ENCODE results near the gene NBDY.
"Not testable (repeated sequence)": the region's sequence is repeated elsewhere in the genome, so short reads cannot be mapped to it uniquely, and the experiment has no call there.

The NBDY gene, protein sequence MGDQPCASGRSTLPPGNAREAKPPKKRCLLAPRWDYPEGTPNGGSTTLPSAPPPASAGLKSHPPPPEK

DNA sequence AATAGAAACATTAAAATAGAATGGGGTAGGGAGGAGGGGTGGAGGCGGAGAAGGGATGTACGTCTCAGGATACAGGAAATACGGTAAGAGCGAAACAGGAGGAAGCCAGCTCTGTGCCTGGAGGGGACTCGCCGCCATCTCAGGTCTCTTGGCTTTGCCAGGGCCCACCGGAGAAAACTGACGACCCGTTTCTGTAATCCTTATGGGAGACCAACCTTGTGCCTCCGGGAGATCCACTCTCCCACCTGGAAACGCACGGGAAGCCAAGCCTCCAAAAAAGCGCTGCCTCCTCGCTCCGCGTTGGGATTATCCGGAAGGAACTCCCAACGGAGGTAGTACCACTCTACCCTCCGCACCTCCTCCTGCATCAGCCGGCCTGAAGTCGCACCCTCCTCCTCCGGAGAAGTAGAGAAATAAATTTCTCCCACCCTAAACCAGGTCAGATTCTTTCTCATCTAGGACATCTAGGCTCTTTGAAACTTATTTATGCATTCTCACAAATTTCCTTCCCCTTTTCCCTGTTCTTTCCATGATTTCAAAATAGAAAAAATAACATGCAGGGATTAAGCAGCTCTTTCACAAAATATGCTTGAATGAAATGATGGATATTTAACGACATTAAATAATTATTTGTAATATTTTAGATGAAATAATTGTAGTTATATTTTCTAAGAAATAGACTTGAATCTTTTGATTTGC, at the start of gene NBDY:
NBDY (plus strand) TSS at position 92 of the 699 bp plus-strand sequence; CDS start at position 203, 111 bp downstream.
- DNase-seq (ENCODE audit: insufficient read length, low spot score) (peak; percentile 6), FAIRE-seq (peak; percentile 79)

DNA sequence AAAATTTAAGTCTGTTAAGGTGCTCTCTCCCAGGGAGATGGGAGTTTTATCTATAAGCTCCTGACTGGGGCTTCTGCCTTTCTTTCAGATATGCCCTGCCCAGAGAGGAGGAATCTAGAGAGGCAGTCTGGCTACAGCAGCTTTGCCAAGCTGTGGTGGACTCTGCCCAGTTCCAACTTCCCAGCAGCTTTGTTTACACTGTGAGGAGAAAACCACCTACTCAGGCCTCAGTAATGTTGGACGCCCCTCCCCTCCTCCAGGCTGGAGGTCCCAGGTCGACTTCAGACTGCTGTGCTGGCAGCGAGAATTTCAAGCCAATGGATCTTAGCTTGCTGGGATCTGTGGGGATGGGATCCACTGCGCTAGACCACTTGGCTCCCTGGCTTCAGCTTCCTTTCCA, 24.5 kb upstream of the NBDY start:
- DNase-seq (ENCODE audit: insufficient read length, low spot score); FAIRE-seq: not testable (repeated sequence)

DNA sequence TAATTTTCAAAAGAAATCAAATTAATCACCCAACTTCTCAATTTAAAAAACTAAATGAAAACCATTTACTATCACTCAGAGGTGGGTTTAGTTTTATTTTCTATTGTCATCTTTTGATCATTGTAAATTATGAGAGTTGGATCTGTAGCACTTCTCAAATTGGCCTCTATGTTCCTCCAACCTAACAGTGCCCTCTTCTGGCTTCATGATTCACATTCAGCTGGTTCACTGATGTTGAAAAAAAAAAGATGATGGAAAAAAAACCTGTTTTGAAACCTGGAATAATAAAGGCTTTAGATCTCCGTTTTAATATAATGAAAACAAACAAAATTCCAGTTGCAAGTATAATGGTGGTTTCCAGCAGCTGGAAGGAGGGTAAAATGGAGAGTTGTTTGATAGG, 2.4 kb upstream of the NBDY start:
- peak; percentile 82 for FAIRE-seq
- no peak for DNase-seq (ENCODE audit: insufficient read length, low spot score)

DNA sequence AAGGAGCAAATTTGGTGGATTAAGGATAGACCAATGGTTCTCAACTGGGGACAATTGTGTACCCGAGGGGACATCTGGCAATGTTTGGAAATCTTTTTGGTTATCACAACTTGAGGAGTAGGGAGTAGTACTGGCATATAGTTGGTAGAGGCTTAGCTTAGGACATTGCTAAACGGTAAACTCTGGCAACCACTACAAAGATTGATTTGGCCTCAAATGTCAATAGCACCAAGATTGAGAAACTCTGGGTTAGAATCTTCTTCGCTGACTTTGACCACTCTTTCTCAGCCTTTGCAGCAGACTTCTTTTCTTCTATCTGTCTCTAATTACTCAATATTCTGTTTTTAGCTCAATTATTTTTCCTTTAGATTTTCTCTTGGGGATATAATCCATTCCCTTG, 1.5 kb upstream of the NBDY start:
- FAIRE-seq (no peak), DNase-seq (ENCODE audit: insufficient read length, low spot score) (no peak)

DNA sequence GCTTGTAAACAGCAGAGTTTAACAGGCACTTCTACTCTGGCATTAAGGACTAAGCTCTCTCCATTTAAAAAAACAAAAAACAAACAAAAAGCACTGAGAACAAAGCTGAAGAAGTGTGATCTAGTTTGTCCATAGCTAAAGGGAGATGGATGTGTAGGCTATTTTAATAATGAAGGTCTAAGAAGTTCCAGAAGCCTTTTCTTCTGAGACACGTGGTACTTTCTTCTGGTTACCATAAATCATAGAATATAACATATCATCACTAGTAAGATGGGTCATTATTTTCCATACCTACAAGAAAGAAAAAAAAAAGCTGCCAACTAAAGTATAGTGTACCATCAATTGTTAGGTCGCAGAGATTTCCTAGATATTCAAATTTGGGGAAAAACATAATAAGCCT, 722 bp upstream of the NBDY start:
- peak; percentile 83 for FAIRE-seq
- DNase-seq (ENCODE audit: insufficient read length, low spot score), result no peak

DNA sequence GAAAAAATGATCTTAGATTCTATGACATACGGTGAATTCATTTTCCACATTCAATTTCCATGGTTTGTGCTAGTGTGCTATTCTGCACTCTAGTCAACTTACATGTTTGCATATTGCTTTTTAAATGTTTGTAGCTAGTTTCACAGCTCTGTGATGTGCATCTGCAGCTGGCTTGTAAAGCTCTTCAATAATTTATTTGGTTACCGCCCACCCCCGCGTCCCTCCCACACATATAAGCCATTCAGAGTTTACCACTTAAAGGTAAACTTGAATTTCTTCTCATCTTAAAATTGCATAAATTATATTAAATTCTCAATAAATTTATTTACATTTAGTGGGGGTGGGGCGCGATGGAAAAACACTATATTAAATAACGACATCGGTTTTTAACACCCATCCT, 291 bp upstream of the NBDY start:
- DNase-seq (ENCODE audit: insufficient read length, low spot score) (no peak), FAIRE-seq (no peak)

DNA sequence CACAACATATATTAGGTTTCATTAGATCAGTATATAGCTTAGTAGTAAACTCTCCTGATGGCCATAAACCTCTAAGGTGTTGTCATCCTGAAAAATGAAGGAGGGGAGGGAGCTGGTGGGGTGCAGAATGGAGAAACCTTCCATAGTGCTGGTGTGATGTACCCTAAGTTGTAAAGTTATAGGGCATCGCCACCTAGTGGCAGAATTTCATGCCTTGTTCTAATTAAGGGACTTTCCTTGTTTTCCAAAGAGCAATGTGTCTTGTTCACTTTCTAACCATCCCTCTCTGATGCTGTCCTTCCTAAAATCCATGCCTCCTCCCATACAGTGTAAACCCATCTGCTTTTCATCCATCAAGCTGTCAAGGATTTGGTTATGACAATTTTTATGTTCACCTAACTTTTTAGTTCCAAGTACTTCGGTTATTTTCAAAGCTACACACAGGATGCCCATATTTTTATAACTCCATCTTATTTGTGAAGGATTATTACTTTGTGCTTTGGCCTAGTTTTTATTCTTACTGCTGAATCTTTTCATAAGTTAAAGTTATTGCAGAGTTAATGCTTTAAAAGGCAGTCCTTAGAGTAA, 4.5 kb downstream of the NBDY start:
- no peak for DNase-seq (ENCODE audit: insufficient read length, low spot score)
- FAIRE-seq, result peak; percentile 94

DNA sequence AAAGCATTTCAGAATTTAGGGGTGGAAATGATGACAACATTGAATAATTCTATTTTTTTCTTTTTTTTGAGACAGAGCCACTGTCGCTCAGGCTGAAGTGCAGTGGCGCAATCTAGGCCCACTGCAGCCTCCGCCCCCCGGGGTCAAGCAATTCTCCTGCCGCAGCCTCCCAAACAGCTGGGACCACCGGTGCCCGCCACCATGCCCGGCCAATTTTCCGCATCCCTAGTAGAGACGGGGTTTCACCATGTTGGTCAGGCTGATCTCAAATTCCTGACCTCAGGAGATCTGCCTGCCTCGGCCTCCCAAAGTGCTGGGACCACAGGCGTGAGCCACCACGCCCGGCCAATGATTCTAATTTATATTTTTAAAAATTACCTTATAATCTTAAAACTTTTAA, 7.2 kb downstream of the NBDY start:
- FAIRE-seq, result no peak
- no peak for DNase-seq (ENCODE audit: insufficient read length, low spot score)

DNA sequence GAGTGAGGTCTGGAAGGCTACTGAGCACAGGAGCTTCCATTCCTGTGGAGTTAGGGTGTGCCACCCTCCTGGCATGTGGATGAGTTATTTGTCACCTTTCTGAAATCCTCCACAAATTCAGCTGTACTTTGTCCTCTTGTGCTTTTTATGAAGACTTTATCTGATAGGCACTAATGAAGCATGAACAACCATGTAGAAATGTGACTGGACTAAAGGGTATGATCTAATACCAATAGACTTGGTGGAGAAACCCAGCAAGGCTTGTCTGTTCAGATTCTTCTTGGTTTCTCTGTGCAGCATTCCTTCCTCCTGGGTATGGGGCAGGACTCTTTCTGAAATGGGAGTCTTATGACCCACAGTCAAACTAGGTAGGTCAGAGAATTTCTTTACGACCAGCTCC, 9.6 kb downstream of the NBDY start:
- FAIRE-seq (no peak), DNase-seq (ENCODE audit: insufficient read length, low spot score) (no peak)

DNA sequence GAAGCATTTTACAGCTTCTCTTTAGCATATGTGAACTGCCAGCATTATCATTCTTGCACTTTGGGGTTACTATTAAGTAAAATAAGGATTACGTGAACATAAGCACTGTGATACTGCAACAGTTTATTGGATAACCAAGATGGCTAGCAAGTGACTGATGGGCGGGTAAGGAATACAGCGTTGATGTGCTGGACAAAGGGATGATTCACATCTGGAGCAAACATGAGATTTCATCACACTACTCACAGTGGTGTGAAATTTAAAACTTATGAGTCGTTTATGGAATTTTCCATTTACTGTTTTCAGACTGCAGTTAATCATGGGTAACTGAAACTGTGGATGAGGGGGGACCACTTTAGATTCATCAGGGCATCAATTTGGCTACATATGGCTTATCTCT, 16.0 kb downstream of the NBDY start:
- FAIRE-seq, result no peak
- DNase-seq (ENCODE audit: insufficient read length, low spot score), result no peak

DNA sequence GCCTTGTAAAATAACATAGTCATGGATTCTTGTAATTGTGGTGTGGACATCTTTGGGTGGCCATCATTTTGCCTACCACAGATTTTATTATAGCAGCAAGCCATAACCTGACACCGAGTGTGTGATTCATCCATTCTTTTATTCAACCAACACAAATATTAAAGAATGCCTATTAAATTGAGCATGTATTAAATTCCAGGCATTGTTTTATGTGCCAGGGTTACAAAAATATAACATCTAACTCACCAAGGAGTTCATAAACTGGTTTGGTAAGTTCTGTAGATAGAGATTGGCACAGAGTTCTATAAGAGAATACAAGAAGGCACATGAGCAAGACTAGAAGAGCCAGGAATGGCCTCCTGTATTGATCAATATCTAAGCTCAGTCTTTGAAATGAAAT, 18.0 kb downstream of the NBDY start:
- no peak for FAIRE-seq
- no peak for DNase-seq (ENCODE audit: insufficient read length, low spot score)

DNA sequence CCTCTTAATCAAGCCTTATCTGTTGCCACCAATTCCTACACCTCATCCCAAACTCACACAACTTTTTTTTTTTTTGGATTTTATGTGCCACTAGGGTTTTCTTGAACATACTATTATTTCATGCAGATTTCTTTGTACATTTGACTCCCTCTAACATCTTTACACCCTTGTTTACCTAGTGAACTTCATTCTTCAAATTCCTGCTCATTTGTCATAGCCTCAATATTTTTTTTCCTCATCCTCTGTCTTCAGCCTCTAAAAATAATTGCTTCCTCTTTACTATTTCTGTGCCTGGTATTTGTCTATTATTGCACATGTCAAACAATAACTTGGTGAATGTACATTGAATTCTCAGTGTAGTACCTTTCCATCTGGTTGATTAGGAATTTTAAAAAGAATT, 22.0 kb downstream of the NBDY start:
- FAIRE-seq, result no peak

DNA sequence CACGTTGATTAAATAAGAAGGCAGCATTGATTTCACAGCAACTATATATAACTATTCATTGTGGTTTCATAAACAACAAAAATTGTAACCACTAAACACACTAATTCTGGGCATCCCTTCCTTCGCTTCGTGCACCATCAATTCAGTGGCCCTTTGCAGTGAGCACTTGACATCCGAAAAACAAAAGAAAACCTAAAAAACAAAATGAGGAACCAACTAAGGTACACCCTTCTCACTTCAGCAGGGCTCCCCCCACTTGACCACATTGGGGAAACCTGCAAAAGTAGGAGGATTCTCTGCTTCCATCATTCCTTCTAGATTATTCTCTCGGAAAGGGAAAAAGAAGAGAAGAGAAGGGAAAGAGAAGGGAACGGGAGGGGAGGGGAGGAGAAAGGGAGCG, 28.3 kb downstream of the NBDY start:
- DNase-seq (ENCODE audit: insufficient read length, low spot score) (no peak), FAIRE-seq (peak; percentile 76)

More for the DNA sequence above, 22.0 kb downstream of the NBDY start:
- DNase-seq (ENCODE audit: insufficient read length, low spot score), result no peak

DNA sequence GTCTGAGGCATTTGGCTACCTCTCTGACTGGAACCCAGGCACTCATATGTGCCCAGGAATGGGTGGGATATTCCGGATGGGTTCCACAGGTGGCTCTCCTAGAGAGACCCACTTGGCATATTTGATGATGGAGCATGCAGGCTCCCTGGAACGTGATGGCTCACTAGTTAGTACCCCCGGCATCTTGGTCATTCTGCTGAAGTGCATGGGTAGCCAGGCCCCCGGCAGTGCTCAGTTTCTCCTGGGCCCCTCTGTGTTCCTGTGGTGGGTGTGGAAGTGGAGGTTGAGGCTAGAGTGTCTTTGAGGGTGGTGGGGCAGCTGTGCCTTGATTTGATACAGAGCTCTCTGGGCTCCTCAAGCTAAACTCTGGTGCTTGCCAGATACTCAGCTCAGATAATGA, 29.4 kb downstream of the NBDY start:
- DNase-seq (ENCODE audit: insufficient read length, low spot score) (no peak), FAIRE-seq (no peak)

DNA sequence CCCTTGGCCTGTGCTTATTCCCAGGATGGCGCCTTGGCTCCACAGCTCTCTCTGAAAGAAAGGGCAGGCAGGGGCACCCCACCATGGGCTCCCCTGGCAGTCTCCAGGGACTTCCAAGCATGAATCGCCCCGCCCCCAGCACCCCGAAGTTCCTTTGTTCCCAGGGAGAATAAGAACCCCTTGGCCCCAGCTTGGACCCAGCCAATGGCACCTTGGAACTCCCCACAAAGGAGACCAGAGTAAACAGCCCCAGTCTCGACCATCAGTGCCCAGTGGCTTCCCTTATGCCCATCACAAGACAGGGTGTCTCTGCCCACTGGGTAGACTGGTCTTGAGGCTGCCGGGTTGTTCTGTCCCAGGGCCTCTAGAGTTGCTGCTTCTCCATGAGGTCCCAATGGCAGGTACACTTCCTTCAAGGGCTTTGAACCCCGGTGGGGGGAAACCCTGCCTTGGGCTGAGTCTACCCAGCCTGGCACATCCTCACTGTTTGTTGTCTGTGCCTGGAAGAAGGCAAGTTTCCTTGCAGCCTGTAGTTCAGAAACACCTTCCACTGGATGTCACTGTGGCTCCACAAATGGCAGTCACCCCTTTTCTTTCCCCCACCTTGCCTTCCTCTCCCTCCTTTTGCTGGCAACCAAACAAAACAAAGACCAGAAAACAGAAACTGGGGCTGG, 30.8 kb downstream of the NBDY start:
- DNase-seq (ENCODE audit: insufficient read length, low spot score), result no peak
- no peak for FAIRE-seq

DNA sequence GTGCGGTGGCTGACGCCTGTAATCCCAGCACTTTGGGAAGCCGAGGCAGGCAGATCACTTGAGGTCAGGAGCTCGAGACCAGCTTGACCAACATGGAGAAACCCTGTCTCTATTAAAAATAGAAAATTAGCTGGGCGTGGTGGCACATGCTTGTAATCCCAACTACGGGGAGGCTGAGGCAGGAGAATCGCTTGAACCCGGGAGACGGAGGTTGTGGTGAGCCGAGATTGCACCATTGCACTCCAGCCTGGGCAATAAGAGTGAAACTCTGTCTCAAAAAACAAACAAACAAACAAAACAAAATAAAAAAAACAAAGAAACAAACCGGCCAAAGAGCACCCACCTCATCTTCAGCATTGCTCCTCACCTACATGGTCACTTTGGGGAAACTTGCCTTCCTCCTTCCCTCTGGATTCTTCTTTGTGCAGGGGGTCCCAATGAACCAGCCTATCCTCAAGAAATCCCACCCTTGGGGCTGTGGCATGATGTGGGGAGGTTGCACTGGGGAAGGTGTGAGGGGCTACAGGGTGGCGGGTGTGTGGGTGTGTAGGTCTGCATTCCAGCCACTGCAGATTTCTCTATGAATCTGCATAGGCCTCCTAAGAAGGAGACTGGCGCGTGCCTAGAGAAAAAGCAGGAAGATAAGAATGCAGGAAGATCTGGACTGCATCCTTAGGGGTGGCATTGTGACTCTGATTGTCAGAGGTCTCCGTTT, 31.5 kb downstream of the NBDY start:
- DNase-seq (ENCODE audit: insufficient read length, low spot score); FAIRE-seq: not testable (repeated sequence)

DNA sequence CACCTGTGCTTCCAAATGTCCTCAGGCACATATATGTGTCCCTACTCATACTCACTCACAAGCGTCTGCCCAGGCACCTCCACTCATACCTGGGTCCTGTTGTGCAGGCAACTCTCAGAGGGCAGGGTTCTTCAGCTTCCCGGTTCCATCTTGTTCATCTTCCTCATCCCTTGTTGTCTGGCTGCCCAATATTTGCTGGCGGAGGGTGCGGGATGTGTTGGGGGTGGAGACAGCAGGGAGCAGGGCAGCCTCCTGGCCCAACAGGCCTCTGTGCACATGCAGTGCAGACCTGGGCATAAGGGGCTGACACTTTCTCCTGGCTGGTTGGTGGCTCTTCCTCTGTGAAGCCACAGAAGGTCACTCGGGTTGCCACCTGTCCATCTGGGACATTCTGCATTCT, 32.1 kb downstream of the NBDY start:
- FAIRE-seq (no peak), DNase-seq (ENCODE audit: insufficient read length, low spot score) (no peak)

DNA sequence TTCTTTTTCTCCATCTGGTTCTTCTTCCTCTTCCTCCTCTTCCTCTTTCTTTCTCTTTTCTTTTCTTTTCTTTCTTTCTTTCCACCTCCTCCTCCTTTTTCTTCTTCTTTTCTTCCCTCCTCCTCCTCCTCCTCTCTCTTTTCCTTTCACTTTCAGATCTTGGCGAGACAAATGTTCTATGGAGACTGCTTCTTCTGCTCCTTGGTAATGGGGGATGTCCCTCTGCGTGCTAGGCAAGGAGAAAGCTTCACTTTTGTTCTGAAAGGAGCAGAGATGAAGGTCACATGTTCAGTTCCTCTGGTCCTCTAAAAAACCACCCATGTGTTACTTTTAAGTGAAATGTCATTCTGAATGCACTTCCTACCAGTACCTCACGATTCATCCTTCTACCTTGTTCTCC, 33.2 kb downstream of the NBDY start:
- FAIRE-seq (peak; percentile 84), DNase-seq (ENCODE audit: insufficient read length, low spot score) (no peak)

DNA sequence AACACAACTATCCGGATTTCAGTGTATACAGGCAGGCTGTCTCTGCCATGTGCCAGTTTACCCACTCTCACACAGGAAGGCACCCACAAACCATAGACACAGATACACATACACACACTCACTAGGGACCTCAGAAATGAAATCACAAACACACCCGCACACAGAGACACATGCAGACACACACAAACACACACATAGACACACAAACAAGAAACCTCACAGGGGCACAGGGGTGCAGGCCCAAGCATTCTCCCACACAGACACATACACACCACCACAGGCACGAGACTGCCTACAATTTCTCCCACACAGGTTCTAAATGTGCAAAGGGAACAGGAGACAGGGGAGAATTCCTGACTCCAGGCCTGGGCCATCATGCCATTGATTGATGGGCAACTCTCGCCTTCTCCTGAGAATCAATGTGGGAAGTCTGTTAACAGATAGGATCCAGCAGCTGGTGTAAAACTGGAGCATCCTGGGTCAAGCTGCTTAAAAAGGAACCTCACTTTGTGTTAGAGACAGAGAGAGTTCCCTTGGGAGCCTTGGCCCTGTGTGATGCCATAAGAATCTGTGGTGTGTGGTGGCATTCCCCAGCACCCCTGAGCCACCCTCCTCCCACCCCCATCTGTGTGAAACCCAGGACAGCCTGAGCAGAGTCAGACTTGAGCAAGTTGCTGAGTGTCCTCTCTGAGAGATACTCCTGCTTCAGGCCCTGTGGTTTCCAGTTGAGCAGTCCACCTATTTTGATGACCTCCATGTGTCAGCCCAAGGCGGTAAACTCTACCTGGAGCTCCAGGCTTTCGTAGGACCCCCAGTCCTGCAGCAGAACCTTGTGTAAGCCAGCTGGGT, 33.9 kb downstream of the NBDY start:
- DNase-seq (ENCODE audit: insufficient read length, low spot score), result no peak
- peak; percentile 88 for FAIRE-seq

DNA sequence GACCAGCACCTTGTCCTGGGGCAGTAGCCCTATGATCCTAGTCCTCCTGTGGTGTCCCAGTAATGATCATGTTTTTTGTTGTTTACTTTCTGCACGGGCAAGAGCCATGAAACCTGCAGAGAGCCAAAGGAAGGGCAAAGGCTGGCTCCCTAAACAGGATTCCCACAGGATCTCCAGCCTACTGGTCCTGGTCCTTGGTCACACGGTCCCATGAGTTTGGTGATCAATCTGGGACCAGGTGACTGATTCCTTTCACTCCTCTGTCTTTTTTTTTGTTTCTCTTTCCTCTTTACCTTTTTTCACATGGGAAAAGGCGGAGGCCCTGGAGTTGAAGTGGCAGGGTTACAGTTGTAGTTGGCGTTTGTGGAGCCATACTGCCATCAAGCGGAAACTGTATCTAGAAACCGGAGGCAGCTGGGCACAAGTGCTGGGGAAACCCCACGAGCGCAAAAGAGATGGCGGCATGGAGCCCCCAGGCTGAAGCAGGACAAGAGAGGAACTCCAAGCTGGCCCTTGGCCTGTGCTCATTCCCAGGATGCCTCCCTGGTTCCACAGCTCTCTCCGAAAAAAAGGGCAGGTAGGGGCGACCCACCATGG, 34.6 kb downstream of the NBDY start:
- DNase-seq (ENCODE audit: insufficient read length, low spot score), result no peak
- peak; percentile 70 for FAIRE-seq

Measured in GM19239 (cell line).